Transverse colon (tissue), 3 donors: ENCODE measurements around the gene PXYLP1.

Experiments
- POLR2A ChIP-seq: fragments of 450-650 bp; IDR thresholded peaks from one replicate; pipeline ENCODE4 v1.6.1; 2016; ENCODE audit warnings: antibody characterized with exemption, mild to moderate bottlenecking, moderate library complexity
- TF ChIP-seq, protein P1 (sequence below), 5 experiments: fragments of 200-600 bp in 3 of 5; fragments of 450-650 bp in 2 of 5; sonication (generic) in 3 of 5; IDR thresholded peaks; 1 replicate in 2 of 5; 2 replicates in 3 of 5; pipeline ENCODE4 v1.5.1; 2016 to 2017; ENCODE audit warnings: antibody characterized with exemption in 5 of 5, inconsistent platforms in 3 of 5, mild to moderate bottlenecking in 2 of 5, moderate library complexity in 1 of 5

DNA sequence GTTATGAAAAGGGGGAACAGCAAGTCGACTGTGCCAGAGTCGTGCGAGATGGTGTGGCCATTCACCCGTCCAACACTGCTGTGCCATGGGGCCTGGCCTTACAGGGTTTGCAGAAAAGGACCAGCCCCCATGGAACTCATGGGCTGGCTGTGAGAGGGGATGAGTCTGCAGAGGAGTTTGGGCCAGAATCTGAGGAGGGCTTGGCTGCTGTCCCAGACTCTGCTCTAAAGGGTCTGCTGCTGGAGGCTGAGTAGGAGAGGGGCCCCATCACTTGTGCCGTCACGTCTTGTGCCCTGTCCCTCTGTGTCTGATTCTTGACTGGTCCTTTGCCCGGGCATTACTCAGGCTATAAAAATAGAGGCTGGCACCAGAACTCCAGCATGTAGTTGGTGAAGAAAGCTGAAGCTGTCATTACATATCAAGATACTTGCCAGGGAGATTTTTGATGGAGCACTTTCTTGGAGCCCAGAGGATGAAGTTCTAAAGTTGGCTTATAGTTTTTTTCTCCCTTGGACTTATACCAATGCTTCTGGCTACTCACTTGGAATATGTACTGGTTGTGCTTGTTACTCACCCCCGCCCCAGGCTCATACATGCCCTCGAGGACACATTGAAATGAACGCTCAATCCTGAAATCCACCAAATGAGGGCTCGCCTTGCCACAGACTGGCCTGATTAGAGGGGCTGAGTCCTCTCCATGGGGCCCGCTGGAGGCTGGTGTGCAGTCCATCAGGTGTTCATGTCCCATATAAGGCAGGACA, 10.2 kb downstream of the PXYLP1 start:
- TF ChIP-seq, protein P1, sequence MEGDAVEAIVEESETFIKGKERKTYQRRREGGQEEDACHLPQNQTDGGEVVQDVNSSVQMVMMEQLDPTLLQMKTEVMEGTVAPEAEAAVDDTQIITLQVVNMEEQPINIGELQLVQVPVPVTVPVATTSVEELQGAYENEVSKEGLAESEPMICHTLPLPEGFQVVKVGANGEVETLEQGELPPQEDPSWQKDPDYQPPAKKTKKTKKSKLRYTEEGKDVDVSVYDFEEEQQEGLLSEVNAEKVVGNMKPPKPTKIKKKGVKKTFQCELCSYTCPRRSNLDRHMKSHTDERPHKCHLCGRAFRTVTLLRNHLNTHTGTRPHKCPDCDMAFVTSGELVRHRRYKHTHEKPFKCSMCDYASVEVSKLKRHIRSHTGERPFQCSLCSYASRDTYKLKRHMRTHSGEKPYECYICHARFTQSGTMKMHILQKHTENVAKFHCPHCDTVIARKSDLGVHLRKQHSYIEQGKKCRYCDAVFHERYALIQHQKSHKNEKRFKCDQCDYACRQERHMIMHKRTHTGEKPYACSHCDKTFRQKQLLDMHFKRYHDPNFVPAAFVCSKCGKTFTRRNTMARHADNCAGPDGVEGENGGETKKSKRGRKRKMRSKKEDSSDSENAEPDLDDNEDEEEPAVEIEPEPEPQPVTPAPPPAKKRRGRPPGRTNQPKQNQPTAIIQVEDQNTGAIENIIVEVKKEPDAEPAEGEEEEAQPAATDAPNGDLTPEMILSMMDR (IDR thresholded peaks at IDR 0.05) = no peak
- no peak for TF ChIP-seq POLR2A
